ENCODE results near the gene SLF2. TPM values are rescaled to one million over a fixed set of nuclear protein-coding genes. Genes with fewer than 3 reads are reported as not detected.
"Not testable (repeated sequence)": the region's sequence is repeated elsewhere in the genome, so short reads cannot be mapped to it uniquely, and the experiment has no call there.

The SLF2 gene
- total RNA-seq, 4 donors from 2014 or later: 9.2 to 23.0 (median 20.1) TPM

DNA sequence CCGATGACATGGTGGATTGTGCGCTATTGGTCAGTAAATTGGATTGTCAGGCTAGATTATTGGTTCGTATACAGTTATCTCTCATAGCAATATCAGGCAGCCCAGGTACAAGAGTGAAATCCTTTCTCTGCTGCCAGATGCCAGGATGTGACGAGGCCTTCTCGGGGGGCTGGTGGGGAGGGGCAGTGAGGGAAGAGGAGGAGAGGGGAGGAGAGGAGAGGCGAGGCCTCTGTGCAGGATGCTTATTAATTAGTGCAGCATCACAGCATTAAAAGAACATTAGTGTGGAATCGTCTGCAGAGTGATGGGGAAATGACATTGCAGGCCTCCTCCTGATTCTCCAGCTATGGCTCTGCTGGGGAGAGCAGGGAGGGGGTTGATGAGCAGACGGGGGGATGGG lies 30.5 kb upstream of the SLF2 start:
- no peak for TF ChIP-seq POLR2A (IDR thresholded peaks at IDR 0.05)
- no peak for TF ChIP-seq CTCF (IDR thresholded peaks at IDR 0.05 in 4 of 5, conservative IDR thresholded peaks at IDR 0.05 in 1 of 5)
- no peak overlapping the region for H3K4me3 ChIP-seq
- ATAC-seq (no peak), DNase-seq (no peak)
- no peak overlapping the region for H3K27ac ChIP-seq
- H3K27me3 ChIP-seq: peaks cover 0 to 11% (median 0%) of the 10 kb centered on the region in 3 donors
- H3K36me3 ChIP-seq: no peaks in the 10 kb centered on the region
- intact Hi-C loops (cut with DNase I; ENCODE audit: low total_unique reads) (no loop called here), in situ Hi-C loops (cut with MboI; ENCODE audit: low sequenced_read_pairs in 4 of 4) (no loop called here)
- no peaks in the 10 kb centered on the region for H3K4me1 ChIP-seq
- no peaks in the 10 kb centered on the region for H3K9me3 ChIP-seq

DNA sequence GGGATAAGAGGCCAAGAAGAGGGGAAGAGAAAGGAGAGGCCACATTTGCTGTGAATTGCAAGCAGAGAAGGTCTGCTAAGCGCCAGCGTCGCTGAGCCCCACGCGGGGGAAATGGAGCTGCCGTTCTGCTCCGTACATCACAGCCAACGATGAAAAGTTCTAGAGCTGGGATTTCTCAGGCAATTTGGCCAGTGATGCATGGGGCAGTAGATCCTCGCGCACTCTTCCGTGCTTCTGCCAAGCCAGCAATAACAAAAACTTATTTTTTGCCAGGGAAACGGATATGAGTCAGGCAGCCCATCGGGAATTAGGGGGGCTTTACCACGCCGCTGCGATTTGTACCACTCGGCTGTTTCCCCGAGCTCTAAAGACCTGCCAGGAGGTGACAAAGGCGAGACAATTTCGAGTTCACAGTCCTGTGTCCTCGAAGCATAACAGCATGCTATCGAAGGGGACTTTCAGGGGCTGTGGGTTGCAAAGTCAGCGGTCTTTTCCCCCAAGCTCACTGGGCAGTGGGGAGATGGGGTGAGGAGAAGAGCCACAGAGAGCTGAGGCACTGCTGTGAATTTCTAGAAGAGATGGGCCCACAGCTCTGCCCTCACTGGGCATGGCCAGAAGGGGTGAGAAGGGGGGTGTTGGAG lies 30.0 kb upstream of the SLF2 start:
- peaks cover 0 to 11% (median 1%) of the 10 kb centered on the region in 3 donors for H3K27me3 ChIP-seq
- no peaks in the 10 kb centered on the region for H3K4me1 ChIP-seq
- no peak for DNase-seq
- ATAC-seq: peak in 1 of 2 donors; percentile 16
- H3K36me3 ChIP-seq: no peaks in the 10 kb centered on the region
- no peak for TF ChIP-seq CTCF (IDR thresholded peaks at IDR 0.05 in 4 of 5, conservative IDR thresholded peaks at IDR 0.05 in 1 of 5)
- no peak for TF ChIP-seq POLR2A (IDR thresholded peaks at IDR 0.05)
- no peak overlapping the region for H3K27ac ChIP-seq
- intact Hi-C loops (cut with DNase I; ENCODE audit: low total_unique reads) (no loop called here), in situ Hi-C loops (cut with MboI; ENCODE audit: low sequenced_read_pairs in 4 of 4) (no loop called here)
- no peaks in the 10 kb centered on the region for H3K9me3 ChIP-seq
- no peak overlapping the region for H3K4me3 ChIP-seq

DNA sequence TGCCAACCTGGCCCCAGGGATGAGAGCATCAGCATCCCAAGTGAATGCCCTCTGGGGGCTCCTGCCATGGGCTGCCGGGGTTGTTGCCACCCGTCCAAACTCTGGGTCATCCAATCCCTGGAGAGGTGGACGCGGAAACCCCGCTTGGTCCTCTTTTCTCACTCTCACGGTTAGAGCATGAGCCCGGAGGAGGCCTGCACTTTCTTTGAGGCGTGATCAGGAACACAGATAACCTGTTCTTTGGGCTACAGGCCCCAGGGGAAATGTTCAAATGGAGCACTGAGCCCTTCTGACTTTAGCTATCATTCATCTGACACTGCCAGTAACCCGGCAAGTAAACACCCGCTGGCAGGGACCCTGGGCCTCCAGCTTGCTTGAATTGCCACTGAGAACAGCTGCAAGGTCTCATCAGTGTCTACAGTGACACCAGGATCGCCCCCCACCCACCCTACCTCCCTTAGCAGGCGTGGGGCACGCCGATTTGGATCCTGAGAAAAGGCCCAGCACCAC lies 29.4 kb upstream of the SLF2 start:
- Histone ChIP-seq H3K27ac (no peak overlapping the region), H3K36me3 (no peaks in the 10 kb centered on the region), H3K9me3 (no peaks in the 10 kb centered on the region), H3K4me3 (no peak overlapping the region), H3K4me1 (no peaks in the 10 kb centered on the region), H3K27me3 (peaks cover 2 to 11% (median 7%) of the 10 kb centered on the region in 3 donors)
- in situ Hi-C loops (cut with MboI; ENCODE audit: low sequenced_read_pairs in 4 of 4): no loop called here
- ATAC-seq: no peak
- DNase-seq: no peak
- intact Hi-C loops (cut with DNase I; ENCODE audit: low total_unique reads): no loop called here
- TF ChIP-seq POLR2A (IDR thresholded peaks at IDR 0.05): no peak
- no peak for TF ChIP-seq CTCF (IDR thresholded peaks at IDR 0.05 in 4 of 5, conservative IDR thresholded peaks at IDR 0.05 in 1 of 5)

DNA sequence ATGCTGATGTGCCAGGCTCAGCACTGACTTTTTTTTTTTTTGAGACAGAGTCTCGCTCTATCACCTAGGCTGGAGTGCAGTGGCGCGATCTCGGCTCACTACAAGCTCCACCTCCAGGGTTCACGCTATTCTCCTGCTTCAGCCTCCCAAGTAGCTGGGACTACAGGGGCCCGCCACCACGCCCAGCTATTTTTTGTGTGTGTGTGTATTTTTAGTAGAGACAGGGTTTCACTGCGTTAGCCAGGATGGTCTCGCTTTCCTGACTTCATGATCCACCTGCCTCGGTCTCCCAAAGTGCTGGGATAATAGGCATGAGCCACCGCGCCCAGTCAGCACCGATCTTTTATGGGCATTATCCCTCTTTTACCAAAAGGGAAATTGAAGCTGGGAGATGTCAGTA lies 27.2 kb upstream of the SLF2 start:
- in situ Hi-C loops (cut with MboI; ENCODE audit: low sequenced_read_pairs in 4 of 4); H3K4me1 ChIP-seq; intact Hi-C loops (cut with DNase I; ENCODE audit: low total_unique reads); ATAC-seq; H3K36me3 ChIP-seq; H3K4me3 ChIP-seq; H3K27ac ChIP-seq; H3K9me3 ChIP-seq; DNase-seq: not testable (repeated sequence)
- peaks cover 8 to 14% (median 12%) of the 10 kb centered on the region in 3 donors for H3K27me3 ChIP-seq

GRCh38 chr10:100886091-100886490 lies 26.7 kb upstream of the SLF2 start:
- no peaks in the 10 kb centered on the region for H3K36me3 ChIP-seq
- H3K27ac ChIP-seq: peak overlapping the region in 3 of 4 donors; percentile 6 to 34 (median 20)
- no peaks in the 10 kb centered on the region for H3K9me3 ChIP-seq
- TF ChIP-seq CTCF (IDR thresholded peaks at IDR 0.05 in 4 of 5, conservative IDR thresholded peaks at IDR 0.05 in 1 of 5) (no peak), POLR2A (IDR thresholded peaks at IDR 0.05) (no peak)
- no peak for DNase-seq
- peaks cover 8 to 17% (median 14%) of the 10 kb centered on the region in 3 donors for H3K27me3 ChIP-seq
- in situ Hi-C loops (cut with MboI; ENCODE audit: low sequenced_read_pairs in 4 of 4) (no loop called here), intact Hi-C loops (cut with DNase I; ENCODE audit: low total_unique reads) (no loop called here)
- no peak for ATAC-seq
- H3K4me3 ChIP-seq: no peak overlapping the region
- H3K4me1 ChIP-seq: peaks cover 0 to 3% of the 10 kb centered on the region in 2 donors
